Measurements from ENCODE around the gene FZD10. TPM values are rescaled to one million over a fixed set of nuclear protein-coding genes. Genes with fewer than 3 reads are reported as not detected.

FZD10 gene, protein sequence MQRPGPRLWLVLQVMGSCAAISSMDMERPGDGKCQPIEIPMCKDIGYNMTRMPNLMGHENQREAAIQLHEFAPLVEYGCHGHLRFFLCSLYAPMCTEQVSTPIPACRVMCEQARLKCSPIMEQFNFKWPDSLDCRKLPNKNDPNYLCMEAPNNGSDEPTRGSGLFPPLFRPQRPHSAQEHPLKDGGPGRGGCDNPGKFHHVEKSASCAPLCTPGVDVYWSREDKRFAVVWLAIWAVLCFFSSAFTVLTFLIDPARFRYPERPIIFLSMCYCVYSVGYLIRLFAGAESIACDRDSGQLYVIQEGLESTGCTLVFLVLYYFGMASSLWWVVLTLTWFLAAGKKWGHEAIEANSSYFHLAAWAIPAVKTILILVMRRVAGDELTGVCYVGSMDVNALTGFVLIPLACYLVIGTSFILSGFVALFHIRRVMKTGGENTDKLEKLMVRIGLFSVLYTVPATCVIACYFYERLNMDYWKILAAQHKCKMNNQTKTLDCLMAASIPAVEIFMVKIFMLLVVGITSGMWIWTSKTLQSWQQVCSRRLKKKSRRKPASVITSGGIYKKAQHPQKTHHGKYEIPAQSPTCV
- under 1 TPM; under 0.01 to 0.39 (median 0.21) TPM for total RNA-seq

- WGBS, 2 donors = 0% methylated on average over 12 of the region's 51 CpGs; no CpG with 5 or more reads in 1 of the 2 donors
- peak within 1 kb of the TSS in 1 of 4 donors; percentile 54 for H3K27ac ChIP-seq
- H3K9me3 ChIP-seq = no peaks in the 10 kb centered on the region
- peaks cover 2 to 33% of the 10 kb centered on the region in 2 donors for H3K27me3 ChIP-seq
- H3K4me3 ChIP-seq = peak within 1 kb of the TSS; percentile 31 to 57 (median 38)
- DNase-seq (ENCODE audit: low spot score in 2 of 2) = peak in 1 of 2 donors; percentile 32
- TF ChIP-seq CTCF (IDR thresholded peaks at IDR 0.05) (no peak), EP300 (IDR thresholded peaks at IDR 0.05) (no peak), POLR2A (IDR thresholded peaks at IDR 0.05) (no peak)
- H3K4me1 ChIP-seq = peaks cover 0 to 34% (median 0%) of the 10 kb centered on the region in 4 donors
- no peaks in the 10 kb centered on the region for H3K36me3 ChIP-seq
Measured at GRCh38 chr12:130162267-130162666, at the start of gene FZD10. Gene FZD10 (plus strand): TSS chr12:130162464. CDS start chr12:130162943, 479 bp downstream.

- H3K9me3 ChIP-seq = peaks cover 0 to 8% (median 0%) of the 10 kb centered on the region in 4 donors
- H3K36me3 ChIP-seq = no peaks in the 10 kb centered on the region
- TF ChIP-seq POLR2A (IDR thresholded peaks at IDR 0.05) (no peak), EP300 (IDR thresholded peaks at IDR 0.05) (no peak), CTCF (IDR thresholded peaks at IDR 0.05) (no peak)
- H3K27me3 ChIP-seq = no peaks in the 10 kb centered on the region
- H3K27ac ChIP-seq = no peak overlapping the region
- no peak for DNase-seq (ENCODE audit: low spot score in 2 of 2)
- H3K4me1 ChIP-seq = no peaks in the 10 kb centered on the region
- H3K4me3 ChIP-seq = no peak overlapping the region
- WGBS, 2 donors = 70 to 79% methylated on average over 20 of the region's 20 CpGs
Measured at GRCh38 chr12:130114952-130115351, 47.3 kb upstream of the FZD10 start.

DNA sequence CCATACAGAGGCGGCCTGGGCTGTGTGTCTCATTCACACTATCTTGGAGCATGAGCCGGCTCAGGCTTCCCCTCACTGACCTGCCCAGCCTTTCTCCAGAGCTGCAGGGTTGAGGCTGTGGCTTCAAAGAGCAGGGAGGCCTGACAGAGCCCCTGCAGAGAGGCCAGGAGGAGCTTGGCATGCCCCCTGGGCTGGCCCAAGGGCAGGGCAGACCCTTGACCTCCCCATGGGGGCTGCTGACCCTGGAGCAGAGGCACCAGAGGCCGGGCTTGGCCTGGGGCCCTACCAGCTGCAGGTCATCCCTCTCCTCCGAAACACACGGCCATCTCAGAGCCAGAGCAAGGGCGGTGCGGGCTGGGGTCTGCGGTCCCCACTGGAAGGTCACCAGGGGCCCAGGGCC lies 46.6 kb upstream of the FZD10 start:
- no peak for TF ChIP-seq POLR2A (IDR thresholded peaks at IDR 0.05)
- no peak for TF ChIP-seq EP300 (IDR thresholded peaks at IDR 0.05)
- no peak for TF ChIP-seq CTCF (IDR thresholded peaks at IDR 0.05)
- WGBS, 2 donors = 87% methylated on average over 3 to 8 of the region's 8 CpGs
- Histone ChIP-seq H3K27me3 (no peaks in the 10 kb centered on the region), H3K9me3 (peaks cover 0 to 8% (median 0%) of the 10 kb centered on the region in 4 donors), H3K27ac (no peak overlapping the region), H3K4me1 (peaks cover 0 to 4% (median 0%) of the 10 kb centered on the region in 4 donors), H3K4me3 (no peak overlapping the region), H3K36me3 (no peaks in the 10 kb centered on the region)
- no peak for DNase-seq (ENCODE audit: low spot score in 2 of 2)

DNA sequence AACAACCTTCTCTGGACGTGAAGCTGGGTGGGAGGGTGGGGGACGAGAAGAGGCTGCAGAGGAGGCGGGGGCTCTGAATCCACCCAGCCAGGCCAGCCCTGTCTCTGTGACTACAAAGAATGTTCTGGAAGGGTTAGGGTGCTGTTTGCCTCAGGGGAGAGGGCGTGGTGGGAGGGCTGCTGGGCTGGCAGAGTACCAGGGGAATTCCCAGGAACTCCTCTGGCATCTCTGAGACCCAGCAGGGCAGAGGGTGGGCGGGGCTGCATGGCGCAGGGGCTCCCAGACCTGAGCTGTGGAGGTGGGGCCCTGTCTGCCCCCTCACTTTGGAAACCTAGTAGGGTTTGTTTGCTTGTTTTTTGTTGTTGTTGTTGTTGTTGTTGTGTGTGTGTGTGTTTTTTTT lies 45.5 kb upstream of the FZD10 start:
- H3K4me3 ChIP-seq = no peak overlapping the region
- H3K27me3 ChIP-seq = no peaks in the 10 kb centered on the region
- H3K27ac ChIP-seq = no peak overlapping the region
- no peaks in the 10 kb centered on the region for H3K36me3 ChIP-seq
- no peak for TF ChIP-seq CTCF (IDR thresholded peaks at IDR 0.05)
- TF ChIP-seq POLR2A (IDR thresholded peaks at IDR 0.05) = no peak
- no peak for TF ChIP-seq EP300 (IDR thresholded peaks at IDR 0.05)
- 50% methylated on average over 6 of the region's 6 CpGs for WGBS, 2 donors
- H3K4me1 ChIP-seq = peaks cover 0 to 8% (median 0%) of the 10 kb centered on the region in 4 donors
- peaks cover 0 to 8% (median 0%) of the 10 kb centered on the region in 4 donors for H3K9me3 ChIP-seq
- no peak for DNase-seq (ENCODE audit: low spot score in 2 of 2)

- DNase-seq (ENCODE audit: low spot score in 2 of 2) = no peak
- 52 to 58% methylated on average over 7 of the region's 7 CpGs for WGBS, 2 donors
Measured at GRCh38 chr12:130117233-130117632, 45.0 kb upstream of the FZD10 start.

More at GRCh38 chr12:130117233-130117632, 45.0 kb upstream of the FZD10 start:
- H3K36me3 ChIP-seq = no peaks in the 10 kb centered on the region
- peaks cover 0 to 8% (median 0%) of the 10 kb centered on the region in 4 donors for H3K9me3 ChIP-seq
- no peak for TF ChIP-seq POLR2A (IDR thresholded peaks at IDR 0.05)
- H3K4me3 ChIP-seq = no peak overlapping the region
- no peak overlapping the region for H3K27ac ChIP-seq
- H3K27me3 ChIP-seq = no peaks in the 10 kb centered on the region
- H3K4me1 ChIP-seq = peaks cover 0 to 8% (median 0%) of the 10 kb centered on the region in 4 donors

Data from tibial nerve (tissue), 4 donors.